Measurements from ENCODE around the gene KLF11. TPM values are rescaled to one million over a fixed set of nuclear protein-coding genes. Genes with fewer than 3 reads are reported as not detected.

Gene KLF11
- total RNA-seq, 1 donor from 2014 or later, result 21.1 TPM

DNA sequence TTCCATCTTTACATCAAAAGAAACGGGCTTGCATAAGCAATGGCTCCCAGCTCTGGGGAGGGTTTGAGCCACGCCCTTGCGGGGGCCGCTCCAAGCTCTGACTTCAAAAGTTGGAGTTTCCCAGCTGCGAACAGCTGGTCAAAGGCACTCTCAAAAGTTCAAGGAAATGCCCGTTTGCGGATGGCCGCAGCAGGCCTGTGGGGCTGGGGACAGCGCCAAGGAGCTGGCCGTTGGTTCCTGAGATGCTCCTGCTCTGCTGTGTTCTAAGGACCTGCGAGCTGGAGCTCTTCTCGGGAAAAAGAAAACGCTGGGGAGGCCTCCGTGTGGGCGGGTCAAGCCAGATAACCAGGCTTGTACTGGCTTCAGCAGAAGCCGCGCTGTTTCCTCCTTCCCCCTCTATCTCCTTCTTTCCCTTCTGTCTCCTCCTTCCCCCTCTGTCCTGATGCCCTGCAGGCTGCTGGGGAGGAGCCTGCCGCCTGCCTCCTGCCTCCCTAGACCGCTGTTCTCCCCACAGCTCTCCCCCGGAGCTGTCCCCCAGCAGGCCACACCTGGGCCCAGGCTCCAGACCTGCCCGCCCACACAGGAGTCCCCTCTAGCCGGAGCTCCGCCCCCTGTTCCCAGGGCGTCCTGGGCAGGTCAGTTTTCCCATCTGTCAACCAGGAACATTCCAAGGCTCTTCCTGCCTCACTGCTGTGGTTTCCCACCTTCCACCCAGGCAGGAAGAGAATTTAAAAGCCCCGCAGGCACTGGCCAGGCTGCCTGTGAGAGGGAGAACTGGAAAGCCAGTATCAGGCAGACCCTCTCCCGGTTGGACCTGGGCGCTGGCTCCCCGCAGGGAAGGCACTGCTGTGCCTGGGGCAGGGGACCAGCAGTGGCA is 14.1 kb downstream of the KLF11 start:
- Mint-ChIP-seq H3K4me3 (ENCODE audit: unreplicated experiment) (peak overlapping the region; percentile 83), H3K9me3 (ENCODE audit: unreplicated experiment) (peaks cover 5% of the 10 kb centered on the region), H3K27ac (ENCODE audit: unreplicated experiment) (peak overlapping the region; percentile 66), H3K4me1 (ENCODE audit: low read depth, unreplicated experiment) (peaks cover 13% of the 10 kb centered on the region), H3K27me3 (ENCODE audit: unreplicated experiment) (peaks cover 2% of the 10 kb centered on the region), H3K36me3 (ENCODE audit: unreplicated experiment) (no peaks in the 10 kb centered on the region)
- TF ChIP-seq, protein P1, sequence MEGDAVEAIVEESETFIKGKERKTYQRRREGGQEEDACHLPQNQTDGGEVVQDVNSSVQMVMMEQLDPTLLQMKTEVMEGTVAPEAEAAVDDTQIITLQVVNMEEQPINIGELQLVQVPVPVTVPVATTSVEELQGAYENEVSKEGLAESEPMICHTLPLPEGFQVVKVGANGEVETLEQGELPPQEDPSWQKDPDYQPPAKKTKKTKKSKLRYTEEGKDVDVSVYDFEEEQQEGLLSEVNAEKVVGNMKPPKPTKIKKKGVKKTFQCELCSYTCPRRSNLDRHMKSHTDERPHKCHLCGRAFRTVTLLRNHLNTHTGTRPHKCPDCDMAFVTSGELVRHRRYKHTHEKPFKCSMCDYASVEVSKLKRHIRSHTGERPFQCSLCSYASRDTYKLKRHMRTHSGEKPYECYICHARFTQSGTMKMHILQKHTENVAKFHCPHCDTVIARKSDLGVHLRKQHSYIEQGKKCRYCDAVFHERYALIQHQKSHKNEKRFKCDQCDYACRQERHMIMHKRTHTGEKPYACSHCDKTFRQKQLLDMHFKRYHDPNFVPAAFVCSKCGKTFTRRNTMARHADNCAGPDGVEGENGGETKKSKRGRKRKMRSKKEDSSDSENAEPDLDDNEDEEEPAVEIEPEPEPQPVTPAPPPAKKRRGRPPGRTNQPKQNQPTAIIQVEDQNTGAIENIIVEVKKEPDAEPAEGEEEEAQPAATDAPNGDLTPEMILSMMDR (IDR thresholded peaks at IDR 0.05; ENCODE audit: partially characterized antibody, unreplicated experiment), result no peak
- DNase-seq, result peak; percentile 63

DNA sequence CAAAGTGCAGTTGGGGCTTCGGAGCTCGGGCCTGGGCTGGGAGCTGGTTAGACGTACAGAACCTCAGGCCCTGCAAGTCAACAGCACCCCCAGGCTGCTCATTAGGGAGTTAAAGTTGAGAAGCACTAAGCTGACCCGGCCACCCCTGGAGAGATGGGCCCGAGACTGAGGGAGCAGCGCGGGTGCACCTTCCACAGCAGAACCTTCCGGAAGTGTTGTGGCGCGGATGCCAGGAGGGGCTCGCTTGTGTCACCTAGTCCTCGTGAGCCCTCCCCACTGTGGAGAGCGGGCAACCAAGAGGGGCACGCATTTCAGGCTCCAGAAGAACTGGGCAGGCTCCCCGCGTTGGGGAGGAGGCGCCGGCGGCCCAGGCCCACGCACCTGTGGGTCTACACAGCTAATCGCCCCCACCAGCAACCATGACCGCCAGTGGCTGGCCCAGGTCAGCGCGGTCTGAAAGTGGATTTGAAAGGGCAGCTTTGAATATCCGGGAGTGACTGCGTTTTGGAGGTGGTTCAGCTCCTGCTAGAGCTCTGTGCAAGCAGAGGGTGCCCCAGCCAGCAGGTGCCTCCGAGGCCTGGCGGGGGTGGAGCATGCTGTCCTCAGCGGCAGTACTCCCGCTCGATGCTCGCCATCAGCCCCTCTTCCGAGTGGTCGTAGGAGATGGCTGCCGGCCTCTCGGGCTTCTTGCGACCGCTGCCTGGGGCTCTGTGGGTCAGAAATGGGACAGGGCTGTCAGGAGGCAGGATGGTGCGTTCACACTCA is 15.1 kb downstream of the KLF11 start:
- TF ChIP-seq, protein P1 (IDR thresholded peaks at IDR 0.05; ENCODE audit: partially characterized antibody, unreplicated experiment), result no peak
- Mint-ChIP-seq H3K27me3 (ENCODE audit: unreplicated experiment) (peaks cover 2% of the 10 kb centered on the region), H3K4me3 (ENCODE audit: unreplicated experiment) (no peak overlapping the region), H3K27ac (ENCODE audit: unreplicated experiment) (no peak overlapping the region), H3K9me3 (ENCODE audit: unreplicated experiment) (peaks cover 5% of the 10 kb centered on the region), H3K4me1 (ENCODE audit: low read depth, unreplicated experiment) (peaks cover 11% of the 10 kb centered on the region), H3K36me3 (ENCODE audit: unreplicated experiment) (no peaks in the 10 kb centered on the region)
- DNase-seq, result no peak

DNA sequence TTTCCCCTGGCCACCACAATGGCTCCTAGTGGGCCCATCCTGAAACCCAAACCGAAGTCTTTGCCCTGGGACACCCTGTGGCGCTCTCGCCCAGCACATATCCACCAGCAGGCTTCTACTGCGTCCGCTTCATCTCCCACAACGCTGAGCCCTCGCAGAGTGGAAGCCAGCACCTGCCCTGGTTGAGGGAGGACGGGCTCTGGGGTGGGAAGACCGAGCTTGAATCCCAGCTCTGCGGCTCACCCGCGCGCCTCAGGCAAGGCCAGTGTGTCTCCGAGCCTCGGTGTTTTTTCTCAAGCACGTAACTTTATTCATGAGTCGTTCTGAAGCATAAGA is 15.6 kb downstream of the KLF11 start:
- no peak for DNase-seq
- Mint-ChIP-seq H3K27me3 (ENCODE audit: unreplicated experiment) (peaks cover 2% of the 10 kb centered on the region), H3K4me3 (ENCODE audit: unreplicated experiment) (no peak overlapping the region), H3K36me3 (ENCODE audit: unreplicated experiment) (no peaks in the 10 kb centered on the region), H3K27ac (ENCODE audit: unreplicated experiment) (no peak overlapping the region), H3K9me3 (ENCODE audit: unreplicated experiment) (peaks cover 5% of the 10 kb centered on the region), H3K4me1 (ENCODE audit: low read depth, unreplicated experiment) (peaks cover 11% of the 10 kb centered on the region)
- TF ChIP-seq, protein P1 (IDR thresholded peaks at IDR 0.05; ENCODE audit: partially characterized antibody, unreplicated experiment), result no peak

DNA sequence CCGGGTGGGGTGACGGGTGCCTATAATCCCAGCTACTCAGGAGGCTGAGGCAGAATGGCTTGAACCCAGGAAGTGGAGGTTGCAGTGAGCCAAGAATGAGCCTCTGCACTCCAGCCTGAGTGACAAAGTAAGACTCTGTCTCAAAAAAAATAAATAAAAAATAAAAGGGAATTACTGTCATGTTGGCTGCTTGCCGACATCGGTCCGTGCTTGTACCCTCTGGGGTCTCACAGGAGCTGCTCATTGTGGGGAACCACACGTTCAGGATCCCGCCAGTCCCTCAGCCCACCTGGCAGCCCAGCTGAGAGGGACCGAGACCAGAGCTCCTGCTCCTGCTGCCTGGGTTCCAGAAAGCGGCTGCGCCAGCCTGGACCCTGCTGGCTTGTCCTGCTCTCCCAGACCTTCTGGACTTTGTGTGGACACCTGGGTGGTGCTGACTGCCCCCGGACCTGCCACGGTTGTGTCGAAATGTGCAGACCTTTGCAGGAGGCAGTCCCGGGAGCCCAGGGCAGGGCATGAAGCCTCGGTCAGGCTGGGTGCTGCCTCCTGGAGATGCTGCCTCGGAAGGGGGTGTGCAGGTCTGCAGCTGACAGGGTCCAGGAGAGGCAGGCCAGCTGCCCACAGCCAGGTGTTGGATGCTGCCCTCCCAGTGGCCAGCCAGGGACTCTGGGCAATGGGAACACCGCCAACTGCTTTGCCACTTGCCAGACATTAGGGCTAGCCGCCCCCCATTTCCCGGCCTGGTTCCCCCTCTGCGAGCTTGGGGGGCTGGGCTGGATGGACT is 16.4 kb downstream of the KLF11 start:
- peaks cover 2% of the 10 kb centered on the region for H3K27me3 Mint-ChIP-seq (ENCODE audit: unreplicated experiment)
- H3K4me1 Mint-ChIP-seq (ENCODE audit: low read depth, unreplicated experiment), result peaks cover 11% of the 10 kb centered on the region
- no peak overlapping the region for H3K27ac Mint-ChIP-seq (ENCODE audit: unreplicated experiment)
- H3K36me3 Mint-ChIP-seq (ENCODE audit: unreplicated experiment), result no peaks in the 10 kb centered on the region
- no peak for DNase-seq
- H3K4me3 Mint-ChIP-seq (ENCODE audit: unreplicated experiment), result no peak overlapping the region
- TF ChIP-seq, protein P1 (IDR thresholded peaks at IDR 0.05; ENCODE audit: partially characterized antibody, unreplicated experiment), result no peak
- H3K9me3 Mint-ChIP-seq (ENCODE audit: unreplicated experiment), result peaks cover 5% of the 10 kb centered on the region

All from glutamatergic neuron (in vitro differentiated cells).